Heart right ventricle (tissue), 16 donors: ENCODE results near the gene TSC1. TPM values are rescaled to one million over a fixed set of nuclear protein-coding genes. Genes with fewer than 3 reads are reported as not detected.

Experiments used
- ATAC-seq, 8 donors: fragments of 200-7000 bp; cut with Tn5 transposase; one replicate each; pipeline ENCODE4 v1.9.1; 2020; ENCODE audit warnings: mild to moderate bottlenecking in 8 of 8, moderate library complexity in 8 of 8, moderate number of reproducible peaks in 1 of 8
- DNase-seq, 2 donors: peaks; one replicate each; pipeline ENCODE4 v3.0.0-alpha.2; 2020
- H3K27ac ChIP-seq, 10 donors: fragments of 200-600 bp; sonication (generic) in 2 of 10; one replicate each; pipeline versions ENCODE4 v1.5.0 to v1.8.0; 2020 to 2022; ENCODE audit warnings: mild to moderate bottlenecking in 3 of 10
- H3K27me3 ChIP-seq, 7 donors: fragments of 200-600 bp; one replicate each; pipeline ENCODE4 v1.8.0; 2021 to 2022; ENCODE audit warnings: mild to moderate bottlenecking in 2 of 7
- H3K36me3 ChIP-seq, 9 donors: fragments of 200-600 bp; sonication (generic) in 1 of 9; one replicate each; pipeline versions ENCODE4 v1.5.0 to v1.8.0; 2020 to 2022; ENCODE audit warnings: mild to moderate bottlenecking in 2 of 9
- H3K4me1 ChIP-seq, 9 donors: fragments of 200-600 bp; sonication (generic) in 1 of 9; one replicate each; pipeline versions ENCODE4 v1.5.0 to v1.8.0; 2020 to 2022; ENCODE audit warnings: mild to moderate bottlenecking in 4 of 9
- H3K4me3 ChIP-seq, 10 donors: fragments of 200-600 bp; sonication (generic) in 2 of 10; one replicate each; pipeline versions ENCODE4 v1.5.0 to v1.8.0; 2020 to 2022; ENCODE audit warnings: mild to moderate bottlenecking in 7 of 10, moderate library complexity in 2 of 10
- H3K9me3 ChIP-seq, 11 donors: fragments of 200-600 bp in 10 of 11; sonication (generic) in 2 of 11; one replicate each; pipeline versions ENCODE4 v1.5.0 to v1.8.0; 2013 to 2022; ENCODE audit warnings: mild to moderate bottlenecking in 2 of 11, control low read depth in 1 of 11, moderate library complexity in 1 of 11
- WGBS, 2 donors: extraction: QIAGEN DNeasy Blood & Tissue Kit; methylation state at CpG; one replicate each; pipeline ENCODE4 v1.1.7; 2013; ENCODE audit warnings: inconsistent platforms in 1 of 2; 5-methylcytosine and 5-hydroxymethylcytosine counted together
- intact Hi-C, 10 donors: fragments of 100-400 bp; cut with DNase I; formaldehyde crosslinking; loops; one replicate each; pipeline versions ENCODE4 v1.11.1 to v1.14.2; 2022
- polyA plus RNA-seq, 2 donors: library from polyadenylated mRNA; stranded (reverse); fragments of 200-250 nt; gene quantifications; one replicate each; pipeline ENCODE4 v1.2.3, GENCODE V29; 2013
- total RNA-seq, 10 donors: library from RNA; stranded (reverse); fragmentation: NEBNext Ultra II Directional in 3 of 10; extraction: Animal tissue kit (Norgen Biotek cat#: 25700) in 3 of 10; gene quantifications; one replicate each; pipeline versions ENCODE4 v1.2.1 to v1.2.4, GENCODE V29; 2021 to 2023
- TF ChIP-seq, protein P1 (sequence below), 9 donors: fragments of 200-600 bp; sonication (generic) in 2 of 9; IDR thresholded peaks; one replicate each; pipeline versions ENCODE4 v1.5.0 to v1.8.0; 2021 to 2022; ENCODE audit warnings: antibody characterized with exemption in 9 of 9, mild to moderate bottlenecking in 5 of 9, moderate library complexity in 1 of 9
- donor health status: Arrhythmogenic right ventricular cardiomyopathy.
- donor health status: ischemic (EF 13 %, LVEDD 7.1; RV severe dilation, severe dysfunction).
- donor health status: healthy with polysubstance abuse.
- donor health status: DM: no; HTN: yes; CAD: no.
- donor health status: DM: no; HTN: no; CAD: no.
- donor health status: ischemic (EF 25% LVEDD 6.9; RV normal size, moderate dysfunction).
- donor health status: ischemic (EF 25% LVEDD 5.7; RV mildly dilated, moderate dysfunction).
- donor health status: healthy.
- donor health status: DM: yes; HTN: yes; CAD: no.
- donor health status: Ischemic cardiomyopathy.
- donor health status: ischemic (EF 35%, LVEDD 5.7; RV mildly dilated, moderate dysfunction).
- donor health status: nonischemic (EF 11% LVEDD 7.7; RV severe dilation, severe dysfunction).
- donor health status: DM: yes; HTN: yes; CAD: no.
- donor health status: PGD.
- donor health status: ischemic (EF 29% LVEDD 5.4; RV normal size, mild dysfunction).
- donor health status: nonischemic (EF 23%, LVEDD 6.1; RV moderate dilation, normal function).

TSC1 gene
- total and polyA plus RNA-seq, 12 donors: 7.7 to 72.9 (median 51.2) TPM

DNA sequence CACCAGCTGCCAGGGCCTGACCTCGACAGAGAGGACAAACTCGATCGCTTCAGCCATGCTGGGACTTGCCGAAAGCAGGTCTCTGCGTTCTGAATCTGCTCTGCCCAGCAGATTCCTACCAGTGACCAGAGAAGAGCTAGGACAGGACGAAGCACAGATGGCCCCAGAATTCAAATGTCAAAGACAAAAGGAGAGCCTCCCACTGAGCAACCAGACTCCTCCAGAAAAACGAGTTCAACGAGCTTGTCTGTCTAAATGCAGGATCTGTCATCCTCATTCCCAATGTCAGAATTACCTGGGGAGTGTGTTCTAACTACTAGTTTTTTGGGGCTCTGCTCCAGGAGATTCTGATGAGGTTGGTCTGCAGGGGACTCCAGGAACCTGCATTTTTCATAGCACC is 79.7 kb downstream of the TSC1 start:
- H3K4me3 ChIP-seq: no peak overlapping the region
- no peaks in the 10 kb centered on the region for H3K4me1 ChIP-seq
- no peaks in the 10 kb centered on the region for H3K36me3 ChIP-seq
- H3K27ac ChIP-seq: no peak overlapping the region
- no peaks in the 10 kb centered on the region for H3K27me3 ChIP-seq
- 65 to 68% methylated on average over 8 of the region's 8 CpGs for WGBS, 2 donors
- ATAC-seq (no peak), DNase-seq (no peak)
- H3K9me3 ChIP-seq: no peaks in the 10 kb centered on the region
- TF ChIP-seq, protein P1, sequence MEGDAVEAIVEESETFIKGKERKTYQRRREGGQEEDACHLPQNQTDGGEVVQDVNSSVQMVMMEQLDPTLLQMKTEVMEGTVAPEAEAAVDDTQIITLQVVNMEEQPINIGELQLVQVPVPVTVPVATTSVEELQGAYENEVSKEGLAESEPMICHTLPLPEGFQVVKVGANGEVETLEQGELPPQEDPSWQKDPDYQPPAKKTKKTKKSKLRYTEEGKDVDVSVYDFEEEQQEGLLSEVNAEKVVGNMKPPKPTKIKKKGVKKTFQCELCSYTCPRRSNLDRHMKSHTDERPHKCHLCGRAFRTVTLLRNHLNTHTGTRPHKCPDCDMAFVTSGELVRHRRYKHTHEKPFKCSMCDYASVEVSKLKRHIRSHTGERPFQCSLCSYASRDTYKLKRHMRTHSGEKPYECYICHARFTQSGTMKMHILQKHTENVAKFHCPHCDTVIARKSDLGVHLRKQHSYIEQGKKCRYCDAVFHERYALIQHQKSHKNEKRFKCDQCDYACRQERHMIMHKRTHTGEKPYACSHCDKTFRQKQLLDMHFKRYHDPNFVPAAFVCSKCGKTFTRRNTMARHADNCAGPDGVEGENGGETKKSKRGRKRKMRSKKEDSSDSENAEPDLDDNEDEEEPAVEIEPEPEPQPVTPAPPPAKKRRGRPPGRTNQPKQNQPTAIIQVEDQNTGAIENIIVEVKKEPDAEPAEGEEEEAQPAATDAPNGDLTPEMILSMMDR (IDR thresholded peaks at IDR 0.05): no peak
- intact Hi-C loops: no loop called here

DNA sequence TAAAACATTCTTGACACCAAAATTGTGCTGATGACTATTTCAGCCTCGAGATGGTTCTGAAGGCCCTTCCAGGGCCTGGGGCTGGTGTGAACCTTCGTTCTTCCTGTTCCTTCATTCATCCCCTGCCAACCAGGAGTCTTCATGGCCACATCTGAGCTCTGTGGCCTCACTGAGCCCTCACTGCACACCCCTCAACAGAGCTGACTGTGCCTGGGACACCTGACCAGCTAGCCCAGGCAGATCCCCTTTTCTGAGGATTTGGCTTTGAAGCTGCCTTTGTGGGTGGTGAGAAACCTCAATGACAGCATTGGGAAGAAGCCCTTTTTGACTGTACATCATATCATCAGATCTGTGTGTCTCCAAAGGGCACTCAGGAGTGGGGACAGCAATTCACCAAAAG is 80.1 kb downstream of the TSC1 start:
- Histone ChIP-seq H3K9me3 (no peaks in the 10 kb centered on the region), H3K4me1 (no peaks in the 10 kb centered on the region), H3K4me3 (no peak overlapping the region), H3K36me3 (no peaks in the 10 kb centered on the region), H3K27ac (no peak overlapping the region), H3K27me3 (no peaks in the 10 kb centered on the region)
- ATAC-seq (no peak), DNase-seq (no peak)
- TF ChIP-seq, protein P1 (IDR thresholded peaks at IDR 0.05): no peak
- 75 to 87% methylated on average over 2 of the region's 2 CpGs for WGBS, 2 donors
- intact Hi-C loops: no loop called here

DNA sequence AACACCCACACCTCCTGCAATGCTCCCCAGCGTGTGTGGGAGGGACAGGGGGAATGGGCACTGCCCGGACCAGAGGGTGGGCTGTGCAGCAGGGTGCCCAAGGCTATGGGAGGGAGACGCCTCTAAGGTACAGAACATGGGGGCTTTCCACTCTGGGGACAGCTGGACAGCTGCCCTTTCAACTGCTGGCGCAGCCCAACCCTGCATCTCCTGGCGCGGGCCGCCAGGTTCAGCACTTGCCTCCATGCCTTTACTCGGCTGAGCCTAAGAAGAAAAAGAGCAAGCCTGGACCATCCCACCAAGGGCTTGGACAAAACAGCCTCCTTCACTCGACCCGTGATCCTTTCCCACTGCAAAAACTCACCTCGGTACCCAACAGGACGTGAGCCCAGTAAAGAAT is 81.3 kb downstream of the TSC1 start:
- Histone ChIP-seq H3K4me3 (no peak overlapping the region), H3K27ac (no peak overlapping the region), H3K9me3 (no peaks in the 10 kb centered on the region), H3K27me3 (peaks cover 0 to 2% (median 0%) of the 10 kb centered on the region in 7 donors), H3K36me3 (no peaks in the 10 kb centered on the region), H3K4me1 (peaks cover 0 to under 1% (median 0%) of the 10 kb centered on the region in 9 donors)
- ATAC-seq: no peak
- no peak for DNase-seq
- WGBS, 2 donors: 87 to 88% methylated on average over 12 of the region's 12 CpGs
- TF ChIP-seq, protein P1 (IDR thresholded peaks at IDR 0.05): no peak
- intact Hi-C loops: no loop called here

DNA sequence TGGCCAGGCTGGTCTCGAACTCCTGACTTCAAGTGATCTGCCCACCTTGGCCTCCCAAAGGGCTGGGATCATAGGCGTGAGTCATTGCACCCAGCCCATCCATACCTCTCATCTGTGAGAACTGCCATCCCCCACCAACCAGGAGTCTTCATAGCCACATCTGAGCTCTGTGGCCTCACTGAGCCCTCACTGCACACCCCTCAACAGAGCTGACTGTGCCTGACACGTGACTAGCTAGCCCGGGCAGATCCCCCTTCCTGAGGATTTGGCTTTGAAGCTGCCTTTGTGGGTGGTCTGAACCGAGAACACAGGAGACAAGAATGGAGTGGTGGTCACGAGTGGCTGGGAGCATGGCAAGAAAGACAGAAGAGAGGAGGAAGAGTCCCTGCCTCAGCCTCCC is 81.9 kb downstream of the TSC1 start:
- no peak for DNase-seq
- 75 to 80% methylated on average over 6 of the region's 6 CpGs for WGBS, 2 donors
- intact Hi-C loops: no loop called here

More for the DNA sequence above, 81.9 kb downstream of the TSC1 start:
- TF ChIP-seq, protein P1 (IDR thresholded peaks at IDR 0.05): no peak
- Histone ChIP-seq H3K4me3 (no peak overlapping the region), H3K4me1 (peaks cover 0 to 6% (median 5%) of the 10 kb centered on the region in 9 donors), H3K9me3 (no peaks in the 10 kb centered on the region), H3K27me3 (peaks cover 0 to 7% (median 0%) of the 10 kb centered on the region in 7 donors), H3K27ac (no peak overlapping the region), H3K36me3 (no peaks in the 10 kb centered on the region)
- ATAC-seq: no peak
